Loucy (cell line): Measurements from ENCODE around the gene MATK.

ENCODE experiments used
- H2AFZ ChIP-seq: fragments of 200-600 bp; sonication (generic); 2 replicates; pipeline ENCODE4 v1.6.0; 2016; ENCODE audit warnings: antibody characterized with exemption, mild to moderate bottlenecking, low read length, moderate library complexity
- H3F3A ChIP-seq: fragments of 200-600 bp; 2 replicates; pipeline ENCODE4 v1.6.0; 2016; ENCODE audit warnings: antibody characterized with exemption, low read depth, mild to moderate bottlenecking
- H3K27me3 ChIP-seq: fragments of 200-600 bp; sonication (generic); 2 replicates; pipeline ENCODE4 v1.6.1; 2014; ENCODE audit warnings: low read length, mild to moderate bottlenecking; ENCODE audit not compliant: insufficient read depth, poor library complexity, severe bottlenecking
- H3K36me3 ChIP-seq: fragments of 200-600 bp; sonication (generic); 2 replicates; pipeline ENCODE4 v1.6.1; 2016; ENCODE audit warnings: low read length; ENCODE audit not compliant: insufficient read depth
- H3K4me1 ChIP-seq: fragments of 200-600 bp; sonication (generic); 2 replicates; pipeline ENCODE4 v1.5.1; 2014; ENCODE audit warnings: low read length, mild to moderate bottlenecking; ENCODE audit not compliant: insufficient read depth, poor library complexity, severe bottlenecking
- H3K4me2 ChIP-seq: fragments of 200-600 bp; sonication (generic); 2 replicates; pipeline ENCODE4 v1.6.0; 2014; ENCODE audit warnings: antibody characterized with exemption, low read length, low read depth, mild to moderate bottlenecking; ENCODE audit not compliant: poor library complexity, severe bottlenecking
- H3K4me3 ChIP-seq: fragments of 200-600 bp; sonication (generic); 2 replicates; pipeline ENCODE4 v1.5.1; 2014; ENCODE audit warnings: low read length, mild to moderate bottlenecking, mixed read lengths; ENCODE audit not compliant: poor library complexity, severe bottlenecking
- H3K79me2 ChIP-seq: fragments of 200-600 bp; sonication (generic); 2 replicates; pipeline ENCODE4 v1.6.1; 2014; ENCODE audit warnings: low read length; ENCODE audit not compliant: insufficient read depth
- H3K9ac ChIP-seq: fragments of 200-600 bp; sonication (generic); 2 replicates; pipeline ENCODE4 v1.6.0; 2014; ENCODE audit warnings: mild to moderate bottlenecking, low read depth, low read length, moderate library complexity; ENCODE audit not compliant: poor library complexity, severe bottlenecking
- H3K9me2 ChIP-seq: fragments of 200-600 bp; sonication (generic); replicated peaks from 2 replicates; pipeline ENCODE4 v1.6.1; 2016; ENCODE audit warnings: low read depth, low read length, mixed read lengths
- H3K9me3 ChIP-seq: fragments of 200-600 bp; sonication (generic); 2 replicates; pipeline ENCODE4 v1.6.1; 2014; ENCODE audit warnings: mild to moderate bottlenecking, antibody characterized with exemption, low read length, low read depth; ENCODE audit not compliant: insufficient read depth
- H4K20me1 ChIP-seq: fragments of 200-600 bp; sonication (generic); 2 replicates; pipeline ENCODE4 v1.6.0; 2014; ENCODE audit warnings: antibody characterized with exemption, low read length, mild to moderate bottlenecking; ENCODE audit not compliant: insufficient read depth, poor library complexity, severe bottlenecking
- EZH2phosphoT487 ChIP-seq: fragments of 200-600 bp; IDR thresholded peaks from 2 replicates; pipeline ENCODE4 v1.6.1; 2018; ENCODE audit warnings: antibody characterized with exemption, mild to moderate bottlenecking, moderate library complexity, borderline replicate concordance
- TF ChIP-seq, protein P1 (sequence below): fragments of 200-600 bp; sonication (generic); conservative IDR thresholded peaks from 2 replicates; pipeline ENCODE4 v1.5.1; 2014; ENCODE audit warnings: mild to moderate bottlenecking, antibody characterized with exemption, low read length

The MATK gene

DNA sequence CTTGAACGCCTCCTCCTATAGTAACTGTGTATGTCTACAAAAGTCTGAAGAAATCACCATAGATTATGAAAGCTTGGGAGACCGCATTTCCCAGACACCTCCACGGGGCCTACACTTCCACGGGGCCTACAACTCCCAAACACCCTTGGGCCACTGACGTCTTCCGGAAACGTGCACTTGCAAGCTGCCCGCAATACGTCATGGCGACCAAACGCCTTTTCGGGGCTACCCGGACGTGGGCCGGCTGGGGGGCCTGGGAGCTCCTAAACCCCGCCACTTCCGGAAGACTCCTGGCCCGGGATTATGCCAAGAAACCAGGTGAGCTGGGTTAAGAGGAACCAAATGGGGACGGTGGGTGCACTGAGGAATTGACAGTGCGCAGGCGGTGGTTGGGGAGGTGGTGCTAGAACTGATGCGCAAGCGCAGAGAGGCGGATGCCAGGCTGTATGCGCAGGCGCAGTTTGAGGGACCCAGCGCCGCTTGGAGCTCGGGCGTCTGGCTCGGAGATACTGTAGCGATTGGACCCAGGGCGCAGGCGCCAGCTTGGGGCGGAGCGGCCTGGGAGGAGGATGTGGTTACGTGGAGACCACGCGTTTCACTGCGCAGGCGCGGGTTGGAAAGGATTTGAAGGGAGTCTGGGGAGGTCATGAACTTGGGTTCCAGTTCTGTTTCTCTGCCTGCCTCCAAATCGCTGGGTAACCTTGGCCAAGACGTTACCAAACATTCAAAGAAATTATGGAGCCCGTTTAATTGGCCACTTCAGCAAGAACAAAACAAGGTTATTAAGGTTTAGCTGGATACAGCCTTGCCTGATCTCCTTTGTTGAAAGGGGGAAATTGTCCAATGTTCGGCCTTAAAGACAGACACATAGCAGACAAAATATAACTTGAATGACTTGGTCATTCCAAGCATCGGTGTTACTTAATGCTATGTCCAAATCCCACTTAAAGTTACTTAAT is 23.4 kb downstream of the MATK start, which contains the start of gene MRPL54:
TSS of gene MRPL54 (plus strand) at position 182 of the 959 bp plus-strand sequence. CDS start at position 201, 19 bp downstream.
- H3K36me3 ChIP-seq, result peaks cover 6% of the 10 kb centered on the region; the same call in 1 of the 2 replicates
- 0 out of 2 replicates have a peak, but pooled peaks cover 2% of the 10 kb centered on the region for H3F3A ChIP-seq
- peaks cover 23% of the 10 kb centered on the region for H3K4me1 ChIP-seq

DNA sequence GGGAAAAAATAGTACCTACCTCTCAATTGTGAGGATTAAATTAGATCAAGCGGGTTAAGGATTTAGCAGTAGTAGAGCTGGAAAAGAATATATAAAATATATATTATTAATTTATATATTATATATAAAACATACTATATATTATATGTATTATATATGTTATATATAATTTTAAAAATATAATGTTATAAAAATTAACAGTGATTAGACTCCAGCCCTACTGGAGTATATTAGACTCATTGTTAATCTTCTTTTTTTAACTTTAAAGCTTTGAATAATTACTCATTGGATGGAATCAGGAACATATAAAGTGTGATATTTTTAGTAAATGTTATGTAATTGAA is 24.1 kb downstream of the MATK start:
- no peaks in the 10 kb centered on the region for H3K27me3 ChIP-seq
- no peak for TF ChIP-seq EZH2phosphoT487
- no peaks in the 10 kb centered on the region for H3K9me2 ChIP-seq
- peaks cover 36% of the 10 kb centered on the region for H3K79me2 ChIP-seq
- H3F3A ChIP-seq, result 0 out of 2 replicates have a peak, but pooled peaks cover 2% of the 10 kb centered on the region
- H3K36me3 ChIP-seq, result peaks cover 2% of the 10 kb centered on the region; the same call in 1 of the 2 replicates
- no peaks in the 10 kb centered on the region for H3K9me3 ChIP-seq
- H2AFZ ChIP-seq, result peak overlapping the region; percentile 98; the same call in 1 of the 2 replicates
- H3K4me3 ChIP-seq, result peak overlapping the region; percentile 98
- peak overlapping the region; percentile 96 for H3K4me2 ChIP-seq
- no peaks in the 10 kb centered on the region for H4K20me1 ChIP-seq
- peaks cover 23% of the 10 kb centered on the region for H3K4me1 ChIP-seq
- H3K9ac ChIP-seq, result peak overlapping the region; percentile 96

More for the DNA sequence above, 23.4 kb downstream of the MATK start, which contains the start of gene MRPL54:
- no peaks in the 10 kb centered on the region for H3K9me3 ChIP-seq
- H3K9ac ChIP-seq, result peak within 1 kb of the TSS; percentile 96
- peak within 1 kb of the TSS; percentile 96 for H3K4me2 ChIP-seq
- H3K4me3 ChIP-seq, result peak within 1 kb of the TSS; percentile 98
- no peaks in the 10 kb centered on the region for H3K27me3 ChIP-seq
- H2AFZ ChIP-seq, result peak within 1 kb of the TSS; percentile 98
- H3K9me2 ChIP-seq, result no peaks in the 10 kb centered on the region
- H3K79me2 ChIP-seq, result peaks cover 32% of the 10 kb centered on the region
- TF ChIP-seq, protein P1, sequence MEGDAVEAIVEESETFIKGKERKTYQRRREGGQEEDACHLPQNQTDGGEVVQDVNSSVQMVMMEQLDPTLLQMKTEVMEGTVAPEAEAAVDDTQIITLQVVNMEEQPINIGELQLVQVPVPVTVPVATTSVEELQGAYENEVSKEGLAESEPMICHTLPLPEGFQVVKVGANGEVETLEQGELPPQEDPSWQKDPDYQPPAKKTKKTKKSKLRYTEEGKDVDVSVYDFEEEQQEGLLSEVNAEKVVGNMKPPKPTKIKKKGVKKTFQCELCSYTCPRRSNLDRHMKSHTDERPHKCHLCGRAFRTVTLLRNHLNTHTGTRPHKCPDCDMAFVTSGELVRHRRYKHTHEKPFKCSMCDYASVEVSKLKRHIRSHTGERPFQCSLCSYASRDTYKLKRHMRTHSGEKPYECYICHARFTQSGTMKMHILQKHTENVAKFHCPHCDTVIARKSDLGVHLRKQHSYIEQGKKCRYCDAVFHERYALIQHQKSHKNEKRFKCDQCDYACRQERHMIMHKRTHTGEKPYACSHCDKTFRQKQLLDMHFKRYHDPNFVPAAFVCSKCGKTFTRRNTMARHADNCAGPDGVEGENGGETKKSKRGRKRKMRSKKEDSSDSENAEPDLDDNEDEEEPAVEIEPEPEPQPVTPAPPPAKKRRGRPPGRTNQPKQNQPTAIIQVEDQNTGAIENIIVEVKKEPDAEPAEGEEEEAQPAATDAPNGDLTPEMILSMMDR, result no peak
- no peak for TF ChIP-seq EZH2phosphoT487
- H4K20me1 ChIP-seq, result no peaks in the 10 kb centered on the region

DNA sequence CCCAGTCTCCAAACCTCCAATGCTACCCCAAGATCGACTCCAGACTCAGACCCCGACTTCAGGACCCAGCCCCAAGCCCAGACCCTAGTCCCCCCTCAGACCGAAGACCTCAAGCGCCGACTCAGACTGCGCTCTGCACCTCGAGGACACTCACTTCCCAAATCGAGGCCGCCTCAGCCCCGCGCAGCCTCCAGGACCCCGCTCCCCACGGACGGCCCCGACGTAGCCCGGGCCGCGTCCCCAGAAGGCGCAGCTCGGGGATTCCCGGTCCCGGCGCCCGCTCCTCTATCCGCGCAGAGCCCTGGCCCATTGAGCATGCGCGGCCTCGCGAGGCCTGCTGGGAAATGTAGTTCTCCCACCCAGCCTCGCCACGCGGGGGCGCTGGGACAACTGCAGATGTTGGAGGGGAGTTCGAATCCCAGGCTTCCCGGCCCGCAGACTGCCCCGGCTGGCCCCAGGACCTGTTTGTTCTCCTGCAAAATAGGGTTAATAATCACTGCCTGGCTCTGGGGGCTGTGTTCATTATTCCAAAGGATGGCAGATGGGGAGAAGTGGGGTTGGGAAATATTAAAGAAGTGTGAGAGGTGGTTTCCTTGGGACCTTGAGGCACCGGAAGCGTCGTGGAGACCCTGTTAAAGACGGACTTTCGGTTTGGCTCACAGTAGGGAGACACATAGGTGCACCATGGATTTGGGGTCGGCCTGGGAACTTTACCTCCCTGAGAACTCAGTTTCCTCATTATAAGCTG is 24.6 kb downstream of the MATK start, which contains the start of gene APBA3:
TSS of gene APBA3 (minus strand) at position 311 of the 748 bp plus-strand sequence. CDS start 1,428 bp downstream, outside the sequence.
- Histone ChIP-seq H3K27me3 (no peaks in the 10 kb centered on the region), H3K4me3 (peak within 1 kb of the TSS; percentile 98), H3F3A (0 out of 2 replicates have a peak, but pooled peaks cover 2% of the 10 kb centered on the region), H3K79me2 (peaks cover 36% of the 10 kb centered on the region), H2AFZ (peak within 1 kb of the TSS; percentile 98), H3K4me2 (peak within 1 kb of the TSS; percentile 96), H3K9me2 (no peaks in the 10 kb centered on the region), H3K36me3 (peaks cover 2% of the 10 kb centered on the region; the same call in 1 of the 2 replicates), H3K9ac (peak within 1 kb of the TSS; percentile 96), H4K20me1 (no peaks in the 10 kb centered on the region), H3K9me3 (no peaks in the 10 kb centered on the region), H3K4me1 (peaks cover 23% of the 10 kb centered on the region)
- TF ChIP-seq, protein P1, result peak; percentile 78
- no peak for TF ChIP-seq EZH2phosphoT487
